Measurements from ENCODE around the gene KDELR3. TPM values are rescaled to one million over a fixed set of nuclear protein-coding genes. Genes with fewer than 3 reads are reported as not detected.

KDELR3 gene
- total and polyA plus RNA-seq, 7 donors: 0.53 to 1.9 (median 0.95) TPM

DNA sequence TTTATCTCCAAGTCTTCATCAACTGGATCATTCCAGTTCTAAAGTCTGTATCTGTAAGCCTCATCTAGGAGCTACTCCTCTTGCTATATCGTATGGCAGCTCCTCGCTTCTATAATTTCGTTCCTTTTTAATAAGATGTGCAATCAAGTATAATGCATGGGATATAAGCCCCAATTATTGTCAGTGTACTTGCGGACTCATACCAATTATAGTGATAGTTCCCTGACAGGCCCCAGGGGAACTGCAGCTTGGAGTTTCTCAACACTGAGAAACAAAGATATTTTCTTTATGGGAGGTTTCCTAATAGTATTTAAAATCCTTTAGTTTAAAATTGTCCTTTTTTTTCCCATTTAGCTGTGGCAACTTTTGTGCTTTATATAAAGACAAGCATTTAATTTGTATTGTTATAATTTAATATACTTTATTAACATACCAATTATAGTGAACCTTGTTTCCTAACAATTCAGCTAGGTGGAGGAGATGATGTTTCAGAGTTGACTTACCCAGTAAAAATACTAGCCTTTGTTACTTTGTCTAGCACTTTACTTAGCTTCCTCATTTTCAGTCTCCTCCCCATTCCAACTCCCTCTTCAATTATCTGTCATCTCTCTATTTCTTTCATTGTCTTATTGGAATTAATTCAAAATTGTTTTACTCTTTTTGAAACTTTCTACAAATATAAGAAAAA lies 63.5 kb downstream of the KDELR3 start:
- Histone ChIP-seq H3K27me3 (ENCODE audit: insufficient read depth in 3 of 3, low read length in 2 of 3) (no peaks in the 10 kb centered on the region), H3K9me3 (no peaks in the 10 kb centered on the region), H3K4me1 (no peaks in the 10 kb centered on the region), H3K36me3 (ENCODE audit: insufficient read depth in 1 of 2, low read depth in 1 of 2) (no peaks in the 10 kb centered on the region), H3K4me3 (no peak overlapping the region), H3K27ac (no peak overlapping the region)
- intact Hi-C loops (cut with DNase I): no loop called here
- no peak for ATAC-seq
- TF ChIP-seq, protein P1, sequence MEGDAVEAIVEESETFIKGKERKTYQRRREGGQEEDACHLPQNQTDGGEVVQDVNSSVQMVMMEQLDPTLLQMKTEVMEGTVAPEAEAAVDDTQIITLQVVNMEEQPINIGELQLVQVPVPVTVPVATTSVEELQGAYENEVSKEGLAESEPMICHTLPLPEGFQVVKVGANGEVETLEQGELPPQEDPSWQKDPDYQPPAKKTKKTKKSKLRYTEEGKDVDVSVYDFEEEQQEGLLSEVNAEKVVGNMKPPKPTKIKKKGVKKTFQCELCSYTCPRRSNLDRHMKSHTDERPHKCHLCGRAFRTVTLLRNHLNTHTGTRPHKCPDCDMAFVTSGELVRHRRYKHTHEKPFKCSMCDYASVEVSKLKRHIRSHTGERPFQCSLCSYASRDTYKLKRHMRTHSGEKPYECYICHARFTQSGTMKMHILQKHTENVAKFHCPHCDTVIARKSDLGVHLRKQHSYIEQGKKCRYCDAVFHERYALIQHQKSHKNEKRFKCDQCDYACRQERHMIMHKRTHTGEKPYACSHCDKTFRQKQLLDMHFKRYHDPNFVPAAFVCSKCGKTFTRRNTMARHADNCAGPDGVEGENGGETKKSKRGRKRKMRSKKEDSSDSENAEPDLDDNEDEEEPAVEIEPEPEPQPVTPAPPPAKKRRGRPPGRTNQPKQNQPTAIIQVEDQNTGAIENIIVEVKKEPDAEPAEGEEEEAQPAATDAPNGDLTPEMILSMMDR (IDR thresholded peaks at IDR 0.05): no peak
- DNase-seq: no peak
- WGBS, 3 donors: 89 to 93% (median 93%) methylated on average over 4 of the region's 4 CpGs

Other genes starting within 250 kb of the KDELR3 start
- 10 to 100 TPM; 23.2 to 40.3 (median 30.3) TPM for gene TMEM184B, start 195.1 kb upstream of the KDELR3 start, total RNA-seq
- gene TMEM184B, start 195.1 kb upstream of the KDELR3 start, polyA plus RNA-seq: 10 to 100 TPM; 13.6 to 28.2 (median 24.8) TPM
- gene CSNK1E, start 150.7 kb upstream of the KDELR3 start, total RNA-seq: 10 to 100 TPM; 41.4 to 61.8 (median 49.0) TPM
- gene CSNK1E, start 150.7 kb upstream of the KDELR3 start, polyA plus RNA-seq: 100 to 1,000 TPM in 1 of 3 donors, 10 to 100 TPM in 2; 33.4 to 193 (median 63.6) TPM
- gene KCNJ4, start 12.9 kb upstream of the KDELR3 start, total RNA-seq: not detected
- under 1 TPM in 1 of 3 donors, not detected in 2; 0.01 TPM for gene KCNJ4, start 12.9 kb upstream of the KDELR3 start, polyA plus RNA-seq
- 100 to 1,000 TPM; 127 to 173 (median 150) TPM for gene DDX17, start 38.2 kb downstream of the KDELR3 start, total RNA-seq
- gene DDX17, start 38.2 kb downstream of the KDELR3 start, polyA plus RNA-seq: 10 to 100 TPM; 41.4 to 87.7 (median 49.5) TPM
- gene DMC1, start 102.1 kb downstream of the KDELR3 start, total RNA-seq: under 1 TPM; 0.22 to 0.54 (median 0.43) TPM
- under 1 TPM; 0.09 to 0.91 (median 0.12) TPM for gene DMC1, start 102.1 kb downstream of the KDELR3 start, polyA plus RNA-seq
- gene FAM227A, start 188.3 kb downstream of the KDELR3 start, total RNA-seq: under 1 TPM; 0.05 to 0.34 (median 0.24) TPM
- gene FAM227A, start 188.3 kb downstream of the KDELR3 start, polyA plus RNA-seq: under 1 TPM; 0.03 to 0.32 (median 0.05) TPM
- 10 to 100 TPM; 15.4 to 22.9 (median 16.5) TPM for gene CBY1, start 188.5 kb downstream of the KDELR3 start, total RNA-seq
- 10 to 100 TPM; 22.8 to 39.5 (median 24.5) TPM for gene CBY1, start 188.5 kb downstream of the KDELR3 start, polyA plus RNA-seq
- 10 to 100 TPM; 56.9 to 80.7 (median 64.5) TPM for gene TOMM22, start 213.9 kb downstream of the KDELR3 start, total RNA-seq
- 100 to 1,000 TPM in 1 of 3 donors, 10 to 100 TPM in 2; 39.5 to 125 (median 74.7) TPM for gene TOMM22, start 213.9 kb downstream of the KDELR3 start, polyA plus RNA-seq
- gene JOSD1, start 232.8 kb downstream of the KDELR3 start, total RNA-seq: 10 to 100 TPM; 16.7 to 27.6 (median 24.4) TPM
- 10 to 100 TPM; 14.3 to 58.5 (median 37.5) TPM for gene JOSD1, start 232.8 kb downstream of the KDELR3 start, polyA plus RNA-seq
- 10 to 100 TPM; 19.3 to 46.1 (median 41.1) TPM for gene GTPBP1, start 237.8 kb downstream of the KDELR3 start, total RNA-seq
- 10 to 100 TPM; 16.4 to 24.3 (median 17.4) TPM for gene GTPBP1, start 237.8 kb downstream of the KDELR3 start, polyA plus RNA-seq

Measured in psoas muscle (tissue), 8 donors.